Caco-2 (cell line): ENCODE data around the gene MNX1. TPM values are rescaled to one million over a fixed set of nuclear protein-coding genes. Genes with fewer than 3 reads are reported as not detected.

Experiments used
- BruUV-seq: library from RNA; stranded (reverse); fragments of 400-500 nt; replicated peaks from 2 replicates; lab custom pipeline; 2021; lab: Mats Ljungman, UMichigan
- CTCF ChIA-PET: fragments of 300-600 bp; sonication (Branson Sonifier 250); formaldehyde crosslinking; loops from one replicate; lab custom pipeline; 2022; ENCODE audit warnings: antibody characterized with exemption; lab: Charles Lee
- POLR2A ChIA-PET: fragments of 300-600 bp; sonication (Branson Sonifier 250); formaldehyde crosslinking; loops from one replicate; lab custom pipeline; 2022; ENCODE audit warnings: antibody characterized with exemption; lab: Charles Lee
- DNase-seq, 2 experiments: peaks; one replicate each; pipeline versions ENCODE4 v3.0.0 to v3.0.0-alpha.2; 2020 to 2022
- H3K27me3 ChIP-seq: replicated peaks from 2 replicates; pipeline ENCODE4 v1.6.0; 2011; ENCODE audit warnings: low read length; ENCODE audit not compliant: control insufficient read depth, insufficient read depth
- H3K36me3 ChIP-seq: 2 replicates; pipeline ENCODE4 v1.5.1; 2011; ENCODE audit warnings: low read length; ENCODE audit not compliant: control insufficient read depth, insufficient read depth
- H3K4me1 ChIP-seq: fragments of 250-450 bp; sonication (Bioruptor Pico); 2 replicates; pipeline ENCODE4 v1.5.1; 2020; ENCODE audit warnings: mild to moderate bottlenecking
- H3K4me3 ChIP-seq: 2 replicates; pipeline ENCODE4 v1.5.1; 2011; ENCODE audit warnings: low read depth, mild to moderate bottlenecking, control low read depth, low read length
- H3K9me3 ChIP-seq: fragments of 250-450 bp; sonication (Bioruptor Pico); 2 replicates; pipeline ENCODE4 v1.5.1; 2020; ENCODE audit warnings: mild to moderate bottlenecking, moderate library complexity
- H3K27ac Mint-ChIP-seq: one replicate; pipeline ENCODE4 v1.8.0; 2022; ENCODE audit warnings: mixed read lengths; ENCODE audit not compliant: unreplicated experiment
- H3K27me3 Mint-ChIP-seq: one replicate; pipeline ENCODE4 v1.8.0; 2022; ENCODE audit warnings: mixed read lengths; ENCODE audit not compliant: insufficient read depth, unreplicated experiment
- H3K36me3 Mint-ChIP-seq: one replicate; pipeline ENCODE4 v1.8.0; 2022; ENCODE audit warnings: mild to moderate bottlenecking, mixed read lengths; ENCODE audit not compliant: insufficient read depth, unreplicated experiment
- H3K4me1 Mint-ChIP-seq: one replicate; pipeline ENCODE4 v1.8.0; 2022; ENCODE audit warnings: low read depth, mixed read lengths; ENCODE audit not compliant: unreplicated experiment
- H3K4me3 Mint-ChIP-seq: one replicate; pipeline ENCODE4 v1.8.0; 2022; ENCODE audit warnings: mild to moderate bottlenecking, moderate library complexity, mixed read lengths; ENCODE audit not compliant: unreplicated experiment
- H3K9me3 Mint-ChIP-seq: one replicate; pipeline ENCODE4 v1.8.0; 2022; ENCODE audit warnings: mixed read lengths; ENCODE audit not compliant: unreplicated experiment
- intact Hi-C: fragments of 100-400 bp; cut with micrococcal nuclease; formaldehyde crosslinking; loops from one replicate; pipeline ENCODE4 v1.10.0; 2022; ENCODE audit not compliant: unreplicated experiment
- total RNA-seq: library from RNA; stranded (reverse); gene quantifications from 2 replicates; pipeline ENCODE4 v1.2.3, GENCODE V29; 2022
- TF ChIP-seq, protein P1 (sequence below), 2 experiments: fragments of 200-600 bp in 1 of 2; IDR thresholded peaks; 1 replicate in 1 of 2; 2 replicates in 1 of 2; pipeline versions ENCODE4 v1.5.1 to v1.8.0; 2011 to 2022; ENCODE audit warnings: antibody characterized with exemption in 1 of 2, control low read depth in 1 of 2, inconsistent platforms in 1 of 2, low read depth in 1 of 2, low read length in 1 of 2, mild to moderate bottlenecking in 1 of 2, moderate library complexity in 1 of 2; ENCODE audit not compliant: insufficient read depth in 1 of 2, severe bottlenecking in 1 of 2, unreplicated experiment in 1 of 2

The MNX1 gene
- total RNA-seq, 1 experiment from 2014 or later: 36.5 TPM

DNA sequence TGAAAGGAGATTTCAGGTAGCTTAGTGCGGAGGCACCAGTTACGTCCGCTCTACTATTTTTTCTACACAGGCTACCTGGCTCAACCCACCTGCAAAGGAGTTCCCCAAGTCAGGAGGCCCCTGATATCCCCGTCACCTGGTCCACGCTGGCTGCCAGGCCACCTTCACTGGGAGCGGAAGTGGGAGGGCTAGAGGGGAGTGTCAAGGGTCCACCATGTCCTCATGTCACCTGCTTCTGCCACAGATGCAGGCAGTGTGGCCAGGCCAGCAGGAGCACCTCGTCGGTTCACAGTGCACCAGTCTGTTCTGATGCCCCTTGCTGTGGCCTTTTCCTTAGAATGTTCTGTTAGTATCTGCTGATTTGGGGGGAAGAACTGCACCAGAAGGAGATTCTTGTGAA lies 44.1 kb downstream of the MNX1 start:
- Mint-ChIP-seq H3K27ac (no peak overlapping the region), H3K4me1 (no peaks in the 10 kb centered on the region), H3K27me3 (no peaks in the 10 kb centered on the region), H3K9me3 (no peaks in the 10 kb centered on the region), H3K4me3 (no peak overlapping the region), H3K36me3 (peaks cover 73% of the 10 kb centered on the region)
- Histone ChIP-seq H3K9me3 (no peaks in the 10 kb centered on the region), H3K4me3 (no peak overlapping the region), H3K27me3 (no peaks in the 10 kb centered on the region), H3K4me1 (no peaks in the 10 kb centered on the region), H3K36me3 (peaks cover 3% of the 10 kb centered on the region; the same call in 1 of the 2 replicates)
- POLR2A ChIA-PET: no interaction called here
- intact Hi-C loops: no loop called here
- no peak for DNase-seq
- TF ChIP-seq, protein P1, sequence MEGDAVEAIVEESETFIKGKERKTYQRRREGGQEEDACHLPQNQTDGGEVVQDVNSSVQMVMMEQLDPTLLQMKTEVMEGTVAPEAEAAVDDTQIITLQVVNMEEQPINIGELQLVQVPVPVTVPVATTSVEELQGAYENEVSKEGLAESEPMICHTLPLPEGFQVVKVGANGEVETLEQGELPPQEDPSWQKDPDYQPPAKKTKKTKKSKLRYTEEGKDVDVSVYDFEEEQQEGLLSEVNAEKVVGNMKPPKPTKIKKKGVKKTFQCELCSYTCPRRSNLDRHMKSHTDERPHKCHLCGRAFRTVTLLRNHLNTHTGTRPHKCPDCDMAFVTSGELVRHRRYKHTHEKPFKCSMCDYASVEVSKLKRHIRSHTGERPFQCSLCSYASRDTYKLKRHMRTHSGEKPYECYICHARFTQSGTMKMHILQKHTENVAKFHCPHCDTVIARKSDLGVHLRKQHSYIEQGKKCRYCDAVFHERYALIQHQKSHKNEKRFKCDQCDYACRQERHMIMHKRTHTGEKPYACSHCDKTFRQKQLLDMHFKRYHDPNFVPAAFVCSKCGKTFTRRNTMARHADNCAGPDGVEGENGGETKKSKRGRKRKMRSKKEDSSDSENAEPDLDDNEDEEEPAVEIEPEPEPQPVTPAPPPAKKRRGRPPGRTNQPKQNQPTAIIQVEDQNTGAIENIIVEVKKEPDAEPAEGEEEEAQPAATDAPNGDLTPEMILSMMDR (IDR thresholded peaks at IDR 0.05; ENCODE audit: insufficient read depth in 1 of 2, low read depth in 1 of 2, low read length in 1 of 2, severe bottlenecking in 1 of 2, unreplicated experiment in 1 of 2): no peak
- CTCF ChIA-PET: no interaction called here
- no TSS peak for BruUV-seq

DNA sequence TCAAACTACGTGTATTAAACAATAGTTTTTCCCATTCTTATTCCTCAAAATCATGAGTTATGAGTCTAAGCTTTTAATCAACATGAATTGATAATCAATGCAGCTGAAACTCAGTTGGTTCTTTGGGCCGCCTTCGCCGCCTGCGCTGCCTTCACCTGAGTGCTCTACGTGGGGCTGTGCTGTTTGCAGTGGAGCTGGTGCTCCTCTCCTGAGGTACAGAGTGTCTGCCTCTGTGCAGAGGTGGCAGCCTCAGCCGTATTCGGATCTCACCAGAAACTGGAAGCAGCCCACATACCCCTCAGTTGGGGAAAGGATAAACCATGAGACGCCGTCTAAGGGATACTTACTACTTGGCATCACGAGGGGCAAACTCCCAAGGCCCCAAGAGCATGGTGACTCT lies 45.5 kb downstream of the MNX1 start:
- ChIA-PET POLR2A (no interaction called here), CTCF (no interaction called here)
- no peak for DNase-seq
- TF ChIP-seq, protein P1 (IDR thresholded peaks at IDR 0.05; ENCODE audit: insufficient read depth in 1 of 2, low read depth in 1 of 2, low read length in 1 of 2, severe bottlenecking in 1 of 2, unreplicated experiment in 1 of 2): no peak
- Mint-ChIP-seq H3K27ac (no peak overlapping the region), H3K36me3 (peaks cover 81% of the 10 kb centered on the region), H3K9me3 (no peaks in the 10 kb centered on the region), H3K27me3 (no peaks in the 10 kb centered on the region), H3K4me3 (no peak overlapping the region), H3K4me1 (no peaks in the 10 kb centered on the region)
- intact Hi-C loops: no loop called here
- Histone ChIP-seq H3K27me3 (no peaks in the 10 kb centered on the region), H3K36me3 (peaks cover 3% of the 10 kb centered on the region; the same call in 1 of the 2 replicates), H3K4me1 (no peaks in the 10 kb centered on the region), H3K4me3 (no peak overlapping the region), H3K9me3 (no peaks in the 10 kb centered on the region)
- no TSS peak for BruUV-seq

DNA sequence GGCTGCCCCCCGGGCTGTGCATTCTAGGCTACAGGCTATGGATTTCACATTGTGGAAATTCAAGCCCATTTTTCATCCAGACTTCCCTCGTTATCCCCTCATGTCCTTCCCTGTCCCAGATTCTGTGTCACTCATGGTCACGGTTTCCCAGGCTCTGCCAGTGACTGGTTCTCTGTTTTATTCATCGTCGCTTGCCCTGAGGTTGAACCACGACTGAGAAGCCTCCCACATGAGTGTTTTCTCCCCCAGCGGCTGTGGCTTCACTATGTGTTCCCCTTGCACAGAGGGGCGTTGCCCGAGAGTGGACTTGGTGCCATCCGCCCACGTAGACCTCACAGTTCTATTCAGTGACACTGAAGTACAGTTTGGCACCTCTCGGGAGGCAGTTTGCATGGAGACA lies 47.0 kb downstream of the MNX1 start:
- Histone ChIP-seq H3K4me3 (no peak overlapping the region), H3K4me1 (no peaks in the 10 kb centered on the region), H3K36me3 (peaks cover 3% of the 10 kb centered on the region; the same call in 1 of the 2 replicates), H3K27me3 (no peaks in the 10 kb centered on the region), H3K9me3 (no peaks in the 10 kb centered on the region)
- Mint-ChIP-seq H3K27me3 (no peaks in the 10 kb centered on the region), H3K9me3 (no peaks in the 10 kb centered on the region), H3K4me3 (no peak overlapping the region), H3K27ac (no peak overlapping the region), H3K4me1 (no peaks in the 10 kb centered on the region), H3K36me3 (peaks cover 89% of the 10 kb centered on the region)
- DNase-seq: no peak
- CTCF ChIA-PET: no interaction called here
- intact Hi-C loops: no loop called here
- BruUV-seq: no TSS peak
- POLR2A ChIA-PET: no interaction called here
- TF ChIP-seq, protein P1 (IDR thresholded peaks at IDR 0.05; ENCODE audit: insufficient read depth in 1 of 2, low read depth in 1 of 2, low read length in 1 of 2, severe bottlenecking in 1 of 2, unreplicated experiment in 1 of 2): no peak
